T-helper 1 cell treated with Interleukin-12 subunit alpha and Interleukin-12 subunit beta and Interleukin-4 antibody, amounts not matched to agents 30 ng/mL and 1 ng/mL, for 36 hours (primary cell): ENCODE results near the gene RHD. TPM values are rescaled to one million over a fixed set of nuclear protein-coding genes. Genes with fewer than 3 reads are reported as not detected.
"Not testable (repeated sequence)": the region's sequence is repeated elsewhere in the genome, so short reads cannot be mapped to it uniquely, and the experiment has no call there.

ENCODE experiments used
- intact Hi-C: fragments of 100-400 bp; cut with micrococcal nuclease; formaldehyde crosslinking; loops from one replicate; pipeline ENCODE4 v1.15.1; 2024
- total RNA-seq: library from RNA; stranded (reverse); gene quantifications from 2 replicates; pipeline ENCODE4 v1.2.3, GENCODE V29; 2022

Gene RHD
- total RNA-seq, 1 donor from 2014 or later, result not detected

- intact Hi-C loops, result no loop called here
Measured at GRCh38 chr1:25342846-25343245, 70.5 kb downstream of the RHD start.

GRCh38 chr1:25343872-25344271 lies 71.6 kb downstream of the RHD start:
- intact Hi-C loops, result no loop called here

GRCh38 chr1:25347556-25347955 lies 75.2 kb downstream of the RHD start:
- intact Hi-C loops, result no loop called here

- intact Hi-C loops, result no loop called here
Measured at GRCh38 chr1:25349606-25350005, 77.3 kb downstream of the RHD start.

GRCh38 chr1:25355841-25356395 lies 83.6 kb downstream of the RHD start:
- intact Hi-C loops, result no loop called here

GRCh38 chr1:25356441-25356840 lies 84.1 kb downstream of the RHD start:
- intact Hi-C loops, result no loop called here

GRCh38 chr1:25356848-25357247 lies 84.5 kb downstream of the RHD start:
- intact Hi-C loops, result no loop called here

- intact Hi-C loops, result no loop called here
Measured at GRCh38 chr1:25360596-25361581, 88.6 kb downstream of the RHD start.

GRCh38 chr1:25361901-25362300 lies 89.6 kb downstream of the RHD start:
- intact Hi-C loops, result no loop called here

GRCh38 chr1:25362634-25363559 lies 90.6 kb downstream of the RHD start:
- intact Hi-C loops, result not testable (repeated sequence)

- intact Hi-C loops, result no loop called here
Measured at GRCh38 chr1:25369241-25369640, 96.9 kb downstream of the RHD start.

- intact Hi-C loops, result not testable (repeated sequence)
Measured at GRCh38 chr1:25369691-25370271, 97.5 kb downstream of the RHD start.

GRCh38 chr1:25371757-25372156 lies 99.4 kb downstream of the RHD start:
- intact Hi-C loops, result not testable (repeated sequence)

- intact Hi-C loops, result not testable (repeated sequence)
Measured at GRCh38 chr1:25378367-25378766, 106.1 kb downstream of the RHD start.

Other genes starting within 250 kb of the RHD start
- gene SYF2, start 40.0 kb upstream of the RHD start, total RNA-seq, result 39.1 and 42.9 TPM in 2 replicates
- 206 and 210 TPM in 2 replicates for gene RSRP1, start 25.1 kb upstream of the RHD start, total RNA-seq
- gene TMEM50A, start 65.8 kb downstream of the RHD start, total RNA-seq, result 151 and 156 TPM in 2 replicates
- gene RHCE, start 148.3 kb downstream of the RHD start, total RNA-seq, result 0.22 TPM in 1 of 2 replicates, not detected in the other
- 23.1 and 23.6 TPM in 2 replicates for gene MACO1, start 158.4 kb downstream of the RHD start, total RNA-seq